SKM-1 treated with dmso at 0.1 percent for 144 hours (cell line): ENCODE data around the gene AK4.

Experiments used
- DNase-seq: peaks from one replicate; lab custom pipeline; 2025; ENCODE audit not compliant: unreplicated experiment; lab: John Stamatoyannopoulos, UW

AK4 gene

DNA sequence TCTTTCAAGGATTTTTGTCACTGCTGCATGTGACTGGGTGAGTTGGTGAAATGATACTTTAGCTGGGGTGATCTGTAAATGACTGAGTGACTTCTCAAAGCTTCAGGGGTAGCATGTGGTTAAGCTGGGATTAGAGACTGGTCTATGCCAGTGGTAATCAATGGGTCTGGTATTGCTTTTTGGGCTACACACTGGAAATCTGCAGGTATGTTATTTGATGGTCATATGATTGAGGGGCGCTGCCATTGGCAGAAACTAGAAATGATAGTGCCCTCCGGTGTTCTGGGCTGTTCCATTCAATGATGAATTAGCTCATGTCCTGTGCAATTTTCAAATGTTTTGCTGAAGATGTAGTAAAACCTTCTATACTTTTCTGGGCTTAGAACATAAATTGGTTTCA lies 121.6 kb downstream of the AK4 start:
- no peak for DNase-seq

DNA sequence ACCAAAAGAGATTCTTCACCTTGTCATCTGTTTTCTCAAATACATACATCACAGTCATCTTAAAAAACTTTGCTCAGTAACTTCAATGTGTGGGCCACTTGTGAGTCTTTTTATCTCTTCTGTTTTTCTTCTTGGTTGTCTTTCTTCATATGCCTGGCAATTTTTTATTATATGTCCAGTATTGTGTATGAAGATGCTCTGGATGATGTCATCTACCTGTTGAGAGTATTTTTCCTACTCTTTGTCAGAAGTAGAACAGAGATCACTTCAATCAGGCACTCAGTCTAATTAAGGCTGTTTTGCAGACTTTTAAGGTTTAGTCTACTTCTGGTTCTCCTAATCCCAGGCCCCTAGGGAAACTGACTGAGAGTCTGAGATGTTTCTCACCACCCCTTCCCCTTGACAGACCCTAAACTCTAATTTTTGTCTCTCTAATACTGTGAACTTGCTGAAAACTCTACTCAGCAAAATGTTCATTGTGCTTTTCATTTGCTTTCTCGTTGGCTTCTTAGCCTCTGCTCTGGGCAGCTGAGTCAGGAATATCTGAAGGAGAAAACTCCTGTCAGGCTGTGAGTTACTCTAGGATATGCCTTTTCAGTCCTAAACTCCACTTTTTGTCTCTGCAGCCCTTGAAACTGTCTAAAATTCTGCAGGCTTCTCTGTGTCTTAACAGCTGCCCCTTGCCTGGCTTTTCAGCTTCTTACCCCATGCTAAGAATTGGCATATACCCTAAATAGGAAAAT lies 128.4 kb downstream of the AK4 start:
- no peak for DNase-seq

DNA sequence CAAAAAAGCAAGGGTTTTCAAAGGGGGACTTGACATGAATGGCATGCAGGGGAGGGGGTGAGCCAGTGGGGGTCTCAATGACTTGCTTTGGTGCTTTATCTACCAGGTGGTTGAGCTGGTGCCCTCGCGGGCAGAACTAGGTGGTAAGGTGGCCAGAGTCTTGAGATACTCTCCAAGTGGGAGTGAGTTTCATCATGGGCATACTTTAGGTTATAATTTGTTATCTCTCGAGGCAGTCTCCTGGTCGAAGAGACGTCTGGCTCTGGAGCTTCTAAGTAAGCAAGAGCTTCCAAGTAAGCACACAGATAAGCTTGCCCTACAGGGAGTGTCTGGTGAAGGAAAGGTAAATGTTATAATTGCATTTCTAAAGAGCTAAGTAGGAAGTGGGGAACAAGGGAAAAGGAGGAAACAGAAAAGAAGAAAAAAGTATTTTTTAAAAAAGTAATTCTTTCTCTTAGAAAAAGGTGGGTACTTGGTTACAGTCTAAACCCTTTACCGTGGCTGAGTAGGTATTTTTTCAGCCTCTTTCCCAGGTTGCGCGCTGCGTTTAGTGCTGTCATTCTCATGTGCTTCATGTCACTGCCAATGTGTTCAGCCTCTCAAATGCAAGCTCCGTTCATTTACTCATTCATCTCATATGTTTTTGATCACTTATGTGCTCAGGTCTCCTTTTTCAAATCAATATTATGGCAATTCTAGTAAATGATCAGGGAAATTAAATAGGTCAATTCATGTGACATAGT lies 129.8 kb downstream of the AK4 start:
- DNase-seq = no peak

DNA sequence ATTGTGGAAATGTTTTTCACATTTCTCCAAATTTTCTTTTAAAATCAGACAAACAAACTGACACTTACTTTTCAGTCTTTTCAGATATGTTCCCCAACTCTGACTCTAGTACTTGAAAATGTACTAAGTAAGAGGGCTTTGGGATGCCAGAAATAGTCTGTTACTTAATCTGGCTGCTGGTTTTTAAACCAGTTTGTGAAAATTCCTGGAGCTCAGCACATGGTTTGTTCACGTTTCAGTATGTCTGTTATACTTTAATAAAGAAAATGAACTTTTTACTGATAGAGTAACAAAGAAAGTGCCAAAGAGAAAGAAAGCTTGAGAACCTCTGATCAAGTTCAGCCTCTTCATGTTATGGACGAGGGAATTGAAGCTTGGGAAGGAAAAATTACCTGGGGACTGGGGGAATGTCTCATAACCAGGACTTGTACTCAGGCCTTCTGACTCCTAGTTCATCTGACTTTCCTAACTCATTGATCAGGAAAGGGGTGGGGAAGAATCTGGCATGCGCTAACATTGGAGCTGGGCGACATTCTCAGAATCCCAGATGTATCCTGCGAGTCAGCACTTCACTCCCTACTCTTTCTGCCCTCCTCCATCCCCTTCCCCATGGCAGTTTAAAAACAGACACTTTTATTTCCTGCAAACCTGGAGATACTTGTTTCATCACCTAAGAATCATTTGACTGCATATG lies 130.5 kb downstream of the AK4 start:
- DNase-seq = no peak

DNA sequence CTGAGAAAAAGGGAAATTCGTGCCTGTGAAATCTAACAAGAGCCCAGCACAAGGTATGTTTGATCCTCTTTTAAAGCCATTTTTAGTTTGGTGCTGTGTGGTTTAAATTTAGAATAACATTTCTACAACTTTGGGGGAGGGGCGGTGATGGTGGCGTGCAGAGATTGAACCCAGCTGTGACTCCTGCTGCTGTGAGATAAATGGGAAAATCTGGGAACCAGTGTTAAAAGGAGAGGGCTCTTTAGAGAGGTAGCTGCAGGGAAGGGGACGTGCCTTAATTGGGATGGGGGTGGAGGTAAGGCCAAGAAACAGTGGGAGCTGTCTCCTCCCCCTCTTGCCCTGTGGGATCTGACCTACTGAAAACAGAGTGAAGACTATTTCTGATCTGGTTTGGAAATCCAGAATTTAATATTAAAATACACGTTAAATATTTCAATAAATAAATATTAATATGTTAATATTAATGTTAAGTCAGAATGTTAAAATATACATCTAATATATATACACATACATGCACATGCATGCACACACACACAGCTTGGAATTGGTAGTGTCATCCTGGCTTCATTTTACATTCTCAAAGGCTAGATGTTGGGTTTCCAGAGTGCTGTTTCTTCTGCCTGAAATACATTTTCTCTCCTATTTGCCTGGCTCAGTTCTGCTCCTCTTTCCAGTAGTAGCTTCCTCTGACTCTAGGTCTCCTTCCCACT lies 131.2 kb downstream of the AK4 start:
- no peak for DNase-seq
